OCI-LY7 (cell line): ENCODE measurements around the gene IZUMO4.

Experiments used
- EZH2phosphoT487 ChIP-seq: fragments of 200-600 bp; sonication (generic); IDR thresholded peaks from 2 replicates; pipeline ENCODE4 v1.6.1; 2018; ENCODE audit warnings: low read depth, borderline replicate concordance, mild to moderate bottlenecking, mixed run types, antibody characterized with exemption, low read length, moderate library complexity, mixed read lengths
- TF ChIP-seq, protein P1 (sequence below): fragments of 200-600 bp; sonication (generic); conservative IDR thresholded peaks from 2 replicates; pipeline ENCODE4 v1.5.1; 2014; ENCODE audit warnings: mild to moderate bottlenecking, antibody characterized with exemption, low read length, moderate library complexity, mixed read lengths

- TF ChIP-seq, protein P1, sequence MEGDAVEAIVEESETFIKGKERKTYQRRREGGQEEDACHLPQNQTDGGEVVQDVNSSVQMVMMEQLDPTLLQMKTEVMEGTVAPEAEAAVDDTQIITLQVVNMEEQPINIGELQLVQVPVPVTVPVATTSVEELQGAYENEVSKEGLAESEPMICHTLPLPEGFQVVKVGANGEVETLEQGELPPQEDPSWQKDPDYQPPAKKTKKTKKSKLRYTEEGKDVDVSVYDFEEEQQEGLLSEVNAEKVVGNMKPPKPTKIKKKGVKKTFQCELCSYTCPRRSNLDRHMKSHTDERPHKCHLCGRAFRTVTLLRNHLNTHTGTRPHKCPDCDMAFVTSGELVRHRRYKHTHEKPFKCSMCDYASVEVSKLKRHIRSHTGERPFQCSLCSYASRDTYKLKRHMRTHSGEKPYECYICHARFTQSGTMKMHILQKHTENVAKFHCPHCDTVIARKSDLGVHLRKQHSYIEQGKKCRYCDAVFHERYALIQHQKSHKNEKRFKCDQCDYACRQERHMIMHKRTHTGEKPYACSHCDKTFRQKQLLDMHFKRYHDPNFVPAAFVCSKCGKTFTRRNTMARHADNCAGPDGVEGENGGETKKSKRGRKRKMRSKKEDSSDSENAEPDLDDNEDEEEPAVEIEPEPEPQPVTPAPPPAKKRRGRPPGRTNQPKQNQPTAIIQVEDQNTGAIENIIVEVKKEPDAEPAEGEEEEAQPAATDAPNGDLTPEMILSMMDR, result no peak
- TF ChIP-seq EZH2phosphoT487, result no peak
Measured at GRCh38 chr19:2076526-2076944, 20.2 kb upstream of the IZUMO4 start.
